Brain microvascular endothelial cell (primary cell): ENCODE measurements around the gene ST3GAL5.

Experiments used
- DNase-seq: peaks from one replicate; pipeline ENCODE4 v3.0.0-alpha.2; 2020
- H3K27ac ChIP-seq: fragments of 250-450 bp; sonication (Bioruptor Pico); 2 replicates; pipeline ENCODE4 v1.5.1; 2020; ENCODE audit warnings: mild to moderate bottlenecking, moderate library complexity
- H3K27me3 ChIP-seq: fragments of 250-450 bp; sonication (Bioruptor Pico); replicated peaks from 2 replicates; pipeline ENCODE4 v1.5.1; 2020; ENCODE audit warnings: mild to moderate bottlenecking
- H3K36me3 ChIP-seq: fragments of 250-450 bp; sonication (Bioruptor Pico); replicated peaks from 2 replicates; pipeline ENCODE4 v1.5.1; 2020; ENCODE audit warnings: mild to moderate bottlenecking
- H3K4me3 ChIP-seq: 2 replicates; pipeline ENCODE4 v1.5.1; 2011; ENCODE audit warnings: low read depth, mild to moderate bottlenecking, control low read depth, low read length, moderate library complexity
- CTCF ChIP-seq: IDR thresholded peaks from 2 replicates; pipeline ENCODE4 v1.5.1; 2011; ENCODE audit warnings: low read depth, mild to moderate bottlenecking, moderate library complexity, low read length, control low read depth, inconsistent platforms; ENCODE audit errors: missing control alignments
- in situ Hi-C: cut with HindIII; loops from 2 replicates; pipeline ENCODE4 v1.10.0; 2017; ENCODE audit warnings: low sequenced_read_pairs, low pct_ligation_motif_present

The ST3GAL5 gene

GRCh38 chr2:85866165-85866659 lies 22.6 kb downstream of the ST3GAL5 start:
- Histone ChIP-seq H3K27ac (no peak overlapping the region), H3K4me3 (no peak overlapping the region), H3K27me3 (no peaks in the 10 kb centered on the region), H3K36me3 (no peaks in the 10 kb centered on the region)
- no peak for TF ChIP-seq CTCF
- DNase-seq: no peak
- in situ Hi-C loops: no loop called here

GRCh38 chr2:85865539-85866164 lies 23.1 kb downstream of the ST3GAL5 start:
- Histone ChIP-seq H3K36me3 (no peaks in the 10 kb centered on the region), H3K27ac (no peak overlapping the region), H3K27me3 (no peaks in the 10 kb centered on the region), H3K4me3 (no peak overlapping the region)
- in situ Hi-C loops: no loop called here
- no peak for DNase-seq
- TF ChIP-seq CTCF: no peak

- Histone ChIP-seq H3K27me3 (no peaks in the 10 kb centered on the region), H3K4me3 (no peak overlapping the region), H3K36me3 (no peaks in the 10 kb centered on the region), H3K27ac (no peak overlapping the region)
- in situ Hi-C loops: no loop called here
- no peak for TF ChIP-seq CTCF
- DNase-seq: no peak
These were observed 24.1 kb downstream of the ST3GAL5 start for GRCh38 chr2:85864654-85865053.

GRCh38 chr2:85862426-85862825 lies 26.4 kb downstream of the ST3GAL5 start:
- no peak overlapping the region for H3K27ac ChIP-seq
- H3K36me3 ChIP-seq: no peaks in the 10 kb centered on the region
- in situ Hi-C loops: no loop called here
- no peaks in the 10 kb centered on the region for H3K27me3 ChIP-seq
- H3K4me3 ChIP-seq: no peak overlapping the region
- no peak for TF ChIP-seq CTCF
- peak; percentile 49 for DNase-seq

- H3K36me3 ChIP-seq: no peaks in the 10 kb centered on the region
- no peaks in the 10 kb centered on the region for H3K27me3 ChIP-seq
- no peak overlapping the region for H3K4me3 ChIP-seq
- DNase-seq: no peak
- H3K27ac ChIP-seq: no peak overlapping the region
- TF ChIP-seq CTCF: no peak
- in situ Hi-C loops: no loop called here
These were observed 27.1 kb downstream of the ST3GAL5 start for GRCh38 chr2:85861650-85862049.

- H3K27me3 ChIP-seq: no peaks in the 10 kb centered on the region
- no peak for DNase-seq
- in situ Hi-C loops: no loop called here
- no peaks in the 10 kb centered on the region for H3K36me3 ChIP-seq
- TF ChIP-seq CTCF: no peak
- H3K4me3 ChIP-seq: no peak overlapping the region
- no peak overlapping the region for H3K27ac ChIP-seq
These were observed 27.6 kb downstream of the ST3GAL5 start for GRCh38 chr2:85861180-85861579.
